HG02852 (cell line): ENCODE results near the gene IDUA.

Source experiments
- ATAC-seq: cut with Tn5 transposase; IDR thresholded peaks from one replicate; pipeline ENCODE4 v1.9.1; 2021; ENCODE audit warnings: mild to moderate bottlenecking, moderate library complexity; ENCODE audit not compliant: unreplicated experiment

Gene IDUA

DNA sequence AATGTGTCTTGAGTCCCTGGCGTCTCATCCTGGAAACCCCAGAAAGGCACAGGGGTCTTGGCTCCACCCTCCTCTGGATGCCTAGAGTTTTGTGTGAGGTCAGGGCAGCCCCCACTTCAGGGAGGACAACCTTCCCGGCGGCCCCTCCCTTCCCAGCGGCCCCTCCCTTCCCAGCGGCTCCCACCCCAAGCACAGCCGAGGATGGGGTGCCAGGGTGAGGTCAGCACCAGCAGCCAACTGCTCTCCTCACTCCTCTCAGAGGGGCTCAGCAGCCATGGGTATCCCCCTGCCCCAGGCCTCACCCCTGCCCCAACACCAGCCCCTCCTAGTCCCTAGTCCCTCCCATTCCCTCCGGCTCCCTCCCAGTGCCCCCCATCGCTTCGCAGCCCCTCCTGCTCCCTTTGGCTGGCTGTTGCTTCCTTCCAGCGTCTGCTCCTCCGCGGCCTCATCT, 30.9 kb upstream of the IDUA start:
- no peak for ATAC-seq

DNA sequence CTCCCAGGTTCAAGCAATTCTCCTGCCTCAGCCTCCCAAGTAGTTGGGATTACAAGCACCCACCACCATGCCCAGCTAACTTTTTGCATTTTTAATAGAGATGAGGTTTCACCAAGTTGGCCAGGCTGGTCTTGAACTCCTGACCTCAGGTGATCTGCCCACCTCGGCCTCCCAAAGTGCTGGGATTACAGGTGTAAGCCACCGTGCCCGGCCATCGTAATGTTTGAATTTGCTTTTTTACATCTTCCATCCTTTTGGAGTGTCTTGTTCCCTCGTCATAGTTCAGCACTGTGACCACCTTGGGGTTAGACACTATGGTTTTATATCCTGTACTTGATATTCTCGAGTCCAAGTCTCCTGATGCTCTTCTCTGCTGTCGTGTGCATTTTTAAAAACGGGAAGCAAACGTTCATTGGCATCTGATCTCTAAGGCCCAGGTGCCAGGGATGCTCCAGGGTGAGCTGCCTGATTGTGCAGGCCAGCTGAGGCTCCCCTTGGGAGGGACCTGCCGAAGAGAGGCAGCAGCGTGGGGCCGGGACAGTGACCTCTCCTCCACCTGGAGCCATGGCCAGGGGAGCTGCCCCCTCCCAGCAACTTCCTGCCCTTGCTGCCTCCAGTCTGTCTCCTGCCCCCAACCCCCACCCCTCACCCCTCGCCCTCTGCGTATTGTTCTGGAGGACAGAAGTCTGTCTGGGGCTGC, 30.2 kb upstream of the IDUA start:
- ATAC-seq: no peak

DNA sequence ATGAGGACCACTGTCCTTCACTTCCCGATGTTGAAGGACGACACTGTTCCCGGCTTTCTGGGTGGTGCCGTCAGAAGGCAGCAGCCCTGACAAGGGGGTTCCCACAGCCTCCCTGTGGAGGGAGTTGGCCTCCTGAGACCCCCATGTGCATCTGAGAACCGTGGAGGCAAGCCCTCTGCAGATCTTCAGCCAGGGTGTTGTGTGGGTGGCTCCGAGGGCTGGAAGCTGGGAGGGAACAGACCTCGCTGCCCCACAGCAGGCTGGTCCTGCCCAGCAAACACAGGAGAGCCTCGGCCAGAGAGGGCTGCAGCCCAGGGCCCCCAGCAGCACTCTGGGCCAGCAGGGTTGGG, 29.6 kb upstream of the IDUA start:
- ATAC-seq: no peak

DNA sequence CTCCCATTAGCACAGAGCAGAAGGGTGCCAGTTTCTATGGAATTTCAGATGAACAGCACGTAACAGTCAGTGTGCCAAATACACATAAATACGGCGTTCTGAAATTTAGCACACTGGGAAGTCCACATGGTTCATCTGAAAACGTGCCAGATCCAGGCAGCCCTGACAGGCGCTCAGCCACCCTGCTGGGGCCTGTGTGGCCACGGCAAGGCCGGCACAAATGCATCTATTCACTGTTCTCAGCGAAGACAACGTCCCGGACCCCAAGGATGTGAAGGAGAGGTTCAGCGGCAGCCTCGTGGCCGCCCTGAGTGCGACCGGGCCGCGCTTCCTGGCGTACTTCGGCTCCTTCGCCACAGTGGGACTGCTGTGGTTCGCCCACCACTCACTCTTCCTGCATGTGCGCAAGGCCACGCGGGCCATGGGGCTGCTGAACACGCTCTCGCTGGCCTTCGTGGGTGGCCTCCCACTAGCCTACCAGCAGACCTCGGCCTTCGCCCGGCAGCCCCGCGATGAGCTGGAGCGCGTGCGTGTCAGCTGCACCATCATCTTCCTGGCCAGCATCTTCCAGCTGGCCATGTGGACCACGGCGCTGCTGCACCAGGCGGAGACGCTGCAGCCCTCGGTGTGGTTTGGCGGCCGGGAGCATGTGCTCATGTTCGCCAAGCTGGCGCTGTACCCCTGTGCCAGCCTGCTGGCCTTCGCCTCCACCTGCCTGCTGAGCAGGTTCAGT, 29.1 kb upstream of the IDUA start:
- ATAC-seq: no peak

DNA sequence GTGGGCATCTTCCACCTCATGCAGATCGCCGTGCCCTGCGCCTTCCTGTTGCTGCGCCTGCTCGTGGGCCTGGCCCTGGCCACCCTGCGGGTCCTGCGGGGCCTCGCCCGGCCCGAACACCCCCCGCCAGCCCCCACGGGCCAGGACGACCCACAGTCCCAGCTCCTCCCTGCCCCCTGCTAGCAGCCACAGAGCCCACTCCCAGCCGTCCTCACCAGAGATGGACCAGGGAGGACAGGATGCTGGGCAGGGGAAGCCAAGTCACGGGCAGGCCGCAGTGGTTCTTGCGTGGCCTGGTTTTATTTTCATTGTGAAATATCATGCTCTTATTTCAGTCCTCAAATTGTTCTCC, 28.6 kb upstream of the IDUA start:
- ATAC-seq: no peak

DNA sequence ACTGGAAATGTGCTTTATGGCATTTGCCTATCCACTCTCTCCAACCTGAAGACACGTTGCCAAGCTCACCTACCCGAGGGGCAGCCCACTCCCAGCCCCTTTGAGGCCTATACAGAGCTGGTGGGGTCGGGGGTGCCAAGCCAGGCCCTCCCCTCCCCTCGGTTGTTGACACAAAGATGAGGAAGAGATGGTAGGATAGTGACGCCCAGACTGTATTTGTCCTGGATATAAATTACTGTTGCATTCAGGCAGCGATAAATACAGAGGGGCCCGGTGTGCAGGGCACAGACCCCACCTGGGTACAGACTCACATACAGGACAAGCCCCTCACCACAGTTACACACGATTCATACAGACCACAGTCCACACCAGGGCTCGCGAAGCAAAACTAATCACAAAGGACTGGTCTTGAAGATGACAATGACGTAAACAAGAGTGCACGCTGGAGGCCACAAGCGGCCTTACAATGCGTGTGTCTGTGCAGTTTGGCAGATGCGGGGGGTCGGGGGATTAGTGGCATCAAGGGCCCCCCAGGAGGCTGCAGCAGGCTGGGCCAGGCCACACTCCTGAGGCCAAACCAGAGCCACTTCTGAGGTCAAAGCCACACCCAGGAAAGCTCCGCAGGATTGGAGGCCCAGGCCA, 28.0 kb upstream of the IDUA start:
- no peak for ATAC-seq

DNA sequence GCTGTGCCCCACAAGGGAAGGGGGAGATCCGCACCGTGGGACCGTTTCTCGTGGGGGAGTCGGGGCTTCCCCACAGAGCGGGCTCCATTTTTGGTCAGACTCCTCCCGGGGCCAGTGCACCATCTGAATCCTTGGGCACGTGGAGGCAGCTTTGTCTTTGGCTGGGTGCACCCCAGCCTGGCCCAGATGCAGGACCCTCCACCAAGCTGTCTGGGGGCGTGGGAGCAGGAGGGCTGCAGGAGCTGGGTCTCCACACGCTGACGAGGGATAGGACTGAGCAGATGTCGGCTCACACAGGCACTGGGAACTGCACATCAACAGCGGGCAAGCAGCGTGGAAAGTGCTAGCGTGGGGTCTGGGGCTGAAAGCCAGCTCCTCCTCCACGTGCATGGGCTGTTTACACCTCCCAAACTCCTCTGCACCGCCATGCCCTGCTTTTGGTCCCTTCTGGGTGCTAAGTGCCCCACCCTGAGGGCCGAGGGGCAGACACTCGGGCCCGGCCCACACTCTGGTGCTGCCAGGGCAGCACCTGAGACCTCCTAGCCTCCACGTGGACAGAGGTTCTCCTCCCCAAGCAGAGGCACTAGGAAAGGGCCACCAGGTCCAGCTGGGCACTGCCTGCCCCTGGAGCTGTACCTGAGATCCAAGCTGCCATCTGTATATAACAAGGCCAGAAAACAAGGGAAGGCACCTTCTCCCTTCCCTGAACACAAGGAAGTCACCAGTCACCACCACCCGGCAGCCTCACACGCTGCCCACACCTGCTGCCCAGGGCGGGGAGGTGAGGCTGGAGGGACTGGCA, 27.3 kb upstream of the IDUA start:
- ATAC-seq: no peak

DNA sequence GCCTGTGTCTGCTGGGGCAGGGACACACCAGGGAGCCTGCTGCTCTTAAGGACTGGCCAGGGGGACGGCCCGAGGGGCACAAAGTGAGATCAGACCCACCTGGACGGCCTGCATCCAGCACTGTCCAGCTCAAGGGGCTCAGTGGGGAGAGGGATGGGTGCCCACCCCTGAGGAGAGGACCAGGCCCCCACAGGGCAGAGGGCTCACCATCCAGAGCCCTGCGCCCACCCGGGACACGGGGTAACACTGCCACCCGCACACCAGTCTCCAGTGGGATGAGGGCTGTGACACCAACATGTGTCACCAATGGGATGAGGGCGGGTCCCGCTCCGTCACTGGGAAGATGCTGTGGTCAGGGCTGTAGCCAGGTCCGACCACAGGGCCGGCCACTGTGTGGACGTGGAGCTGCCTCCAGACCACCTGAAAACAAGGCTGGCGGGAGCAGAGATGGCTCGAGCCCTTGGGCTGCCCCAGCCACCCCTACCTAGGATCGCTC, 26.7 kb upstream of the IDUA start:
- no peak for ATAC-seq

DNA sequence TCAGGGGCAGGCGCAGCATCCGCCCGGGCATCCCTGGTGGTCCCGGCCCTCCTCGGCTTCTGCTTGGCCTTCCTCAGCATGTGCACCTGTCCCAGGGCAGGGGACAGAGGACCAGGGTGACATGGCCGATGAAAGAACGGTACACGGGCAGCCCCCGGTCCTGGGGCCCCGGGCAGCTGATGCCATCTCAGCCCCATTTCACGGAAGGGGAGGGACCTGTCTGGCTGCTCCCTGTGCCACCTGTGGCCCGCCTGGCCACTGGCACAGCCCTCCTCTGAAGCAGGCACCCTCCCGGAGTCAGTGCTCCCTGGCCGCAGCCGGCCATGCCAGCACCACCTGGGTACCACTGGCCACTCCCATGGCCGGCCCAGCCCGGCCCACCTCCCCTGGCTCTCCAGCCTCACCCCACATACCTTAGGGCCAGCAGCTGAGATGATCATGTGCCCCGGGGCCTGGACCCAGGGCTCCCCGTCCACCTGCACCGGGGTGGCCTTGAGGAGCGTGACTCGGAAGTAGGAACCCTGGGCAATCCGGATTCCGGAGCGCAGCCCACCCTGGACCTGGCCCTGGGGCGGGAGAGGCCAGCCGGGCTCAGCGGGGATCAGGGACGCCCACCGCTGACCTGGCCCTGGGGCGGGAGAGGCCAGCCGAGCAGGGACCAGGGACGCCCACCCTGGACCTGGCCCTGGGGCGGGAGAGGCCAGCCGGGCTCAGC, 26.1 kb upstream of the IDUA start:
- ATAC-seq: no peak

DNA sequence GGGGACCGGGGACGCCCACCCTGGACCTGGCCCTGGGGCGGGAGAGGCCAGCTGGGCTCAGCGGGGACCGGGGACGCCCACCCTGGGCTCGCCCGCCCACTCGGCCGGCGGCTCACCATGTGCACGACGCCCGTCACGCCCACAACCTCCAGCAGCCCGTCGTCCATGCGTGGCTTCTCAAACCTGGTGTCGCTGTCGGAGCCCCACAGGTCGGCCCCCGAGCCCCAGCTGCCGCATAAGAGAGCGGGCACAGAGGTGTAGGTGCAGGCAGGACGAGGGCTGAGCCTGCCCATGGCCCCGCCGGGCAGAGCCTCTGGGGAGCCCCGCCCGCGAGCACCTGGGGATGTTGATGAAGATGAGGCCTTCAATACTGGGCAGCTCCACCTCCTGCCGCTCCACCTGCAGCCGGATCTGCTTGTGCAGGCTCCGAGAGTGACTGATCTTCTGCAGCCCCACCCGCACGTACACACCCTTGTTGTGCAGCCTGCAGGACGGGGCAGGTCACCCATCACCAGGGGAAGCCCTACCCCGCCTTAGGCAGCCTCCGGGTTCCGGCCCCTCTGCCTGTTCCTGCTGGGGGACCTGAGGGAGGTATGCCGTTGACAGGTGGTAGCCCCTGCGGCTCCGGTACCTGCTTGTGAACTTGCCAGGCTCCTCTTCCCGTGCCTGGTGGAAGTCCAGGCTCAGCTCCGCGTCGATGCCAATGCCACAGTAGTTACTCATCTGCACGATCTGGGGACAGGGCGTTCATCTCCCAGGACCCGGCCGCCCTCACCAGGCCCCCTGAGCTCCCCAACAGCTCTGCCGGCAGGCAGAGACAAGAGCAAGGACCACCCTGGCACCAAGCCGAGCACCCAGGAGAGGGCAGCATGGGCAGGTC, 25.3 kb upstream of the IDUA start:
- ATAC-seq: no peak

DNA sequence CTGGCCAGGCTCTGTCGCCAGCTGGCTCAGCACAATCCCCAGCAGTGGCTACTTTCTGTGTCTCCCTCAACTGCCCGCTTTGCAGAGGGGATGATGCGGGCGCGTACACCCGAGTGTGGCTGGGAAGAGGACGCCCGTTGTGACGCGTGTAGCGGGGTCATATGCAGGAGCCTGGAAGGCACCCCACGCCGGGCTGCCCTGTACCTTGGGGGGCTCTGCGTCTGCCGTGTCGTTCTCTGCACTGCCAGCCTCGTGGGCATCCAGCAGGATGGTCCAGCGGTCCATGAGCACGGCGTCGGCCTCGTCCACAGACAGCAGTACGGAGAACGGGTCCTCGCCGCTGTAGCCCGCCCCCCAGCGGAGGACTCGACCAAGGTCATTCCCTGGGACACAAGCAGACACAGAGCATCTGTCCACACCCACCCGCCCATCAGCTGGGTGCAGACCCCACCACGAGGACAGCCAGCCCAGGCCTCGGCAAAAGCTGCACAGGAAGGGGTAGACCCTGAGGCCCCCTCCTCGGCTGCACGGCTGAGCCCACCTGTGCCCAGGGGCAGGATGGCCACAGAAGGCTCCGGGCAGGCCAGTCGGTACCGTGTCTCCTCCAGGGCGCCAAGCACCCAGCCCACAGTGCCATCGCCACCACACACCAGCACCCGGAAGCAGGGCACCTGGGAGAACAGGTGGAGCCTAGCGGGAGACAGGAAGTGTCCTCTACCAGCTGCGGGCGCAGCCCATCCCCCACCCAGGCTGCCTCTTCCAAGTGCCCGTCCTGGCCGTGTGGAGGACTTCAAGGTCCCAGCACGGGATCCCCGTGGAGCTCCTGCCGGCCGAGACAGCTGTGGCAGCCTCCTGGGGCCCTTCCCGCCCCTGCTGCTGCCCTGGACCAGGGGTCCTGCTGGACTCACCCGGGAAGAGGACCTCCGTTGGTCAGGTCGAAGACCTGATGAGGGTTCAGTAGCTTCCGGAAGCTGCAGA, 24.3 kb upstream of the IDUA start:
- no peak for ATAC-seq

DNA sequence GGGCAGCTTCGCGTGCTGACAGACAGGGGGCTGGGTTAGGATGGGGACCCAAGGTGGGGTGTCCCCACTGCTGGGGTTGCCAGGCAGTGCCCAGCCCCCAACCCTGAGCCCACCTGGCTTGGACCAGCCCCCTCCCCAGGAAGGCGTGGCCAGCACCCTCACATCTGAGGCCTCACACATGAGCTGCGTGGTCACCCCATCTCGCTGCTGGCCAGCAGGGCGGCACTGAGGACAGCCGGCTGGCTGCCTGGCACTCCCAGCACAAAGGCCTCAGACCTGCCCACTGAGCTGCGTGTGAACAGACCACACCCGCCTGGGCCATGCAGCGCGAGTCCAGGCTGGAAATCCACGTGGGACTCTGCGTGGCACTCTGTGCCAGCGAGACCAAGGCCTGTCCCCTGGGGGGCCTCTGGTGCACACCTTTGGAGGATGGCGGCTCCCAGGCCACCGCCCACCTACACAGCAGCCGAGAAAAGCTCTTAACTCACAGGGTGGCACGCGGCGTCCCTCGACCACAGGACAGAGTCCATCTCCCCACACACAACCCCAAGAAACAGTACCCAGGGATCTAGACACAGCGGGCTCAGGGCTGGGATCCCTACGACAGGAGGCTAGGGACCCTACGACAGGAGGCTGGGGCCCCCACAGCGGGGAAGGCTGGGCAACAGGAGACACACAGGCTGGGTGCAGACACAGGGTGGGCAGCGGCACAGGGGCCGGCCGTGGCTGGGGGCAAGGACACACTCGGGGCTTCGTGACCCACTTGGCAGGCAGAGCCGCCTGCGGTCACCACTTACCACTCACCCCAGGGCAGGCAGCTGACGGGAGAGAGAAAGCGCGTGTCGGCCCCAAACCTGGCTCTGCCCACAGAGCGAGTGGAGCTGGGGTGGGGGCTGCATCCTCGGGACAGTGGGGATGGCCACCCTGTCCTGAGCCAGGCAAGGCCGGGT, 23.3 kb upstream of the IDUA start:
- ATAC-seq: no peak

DNA sequence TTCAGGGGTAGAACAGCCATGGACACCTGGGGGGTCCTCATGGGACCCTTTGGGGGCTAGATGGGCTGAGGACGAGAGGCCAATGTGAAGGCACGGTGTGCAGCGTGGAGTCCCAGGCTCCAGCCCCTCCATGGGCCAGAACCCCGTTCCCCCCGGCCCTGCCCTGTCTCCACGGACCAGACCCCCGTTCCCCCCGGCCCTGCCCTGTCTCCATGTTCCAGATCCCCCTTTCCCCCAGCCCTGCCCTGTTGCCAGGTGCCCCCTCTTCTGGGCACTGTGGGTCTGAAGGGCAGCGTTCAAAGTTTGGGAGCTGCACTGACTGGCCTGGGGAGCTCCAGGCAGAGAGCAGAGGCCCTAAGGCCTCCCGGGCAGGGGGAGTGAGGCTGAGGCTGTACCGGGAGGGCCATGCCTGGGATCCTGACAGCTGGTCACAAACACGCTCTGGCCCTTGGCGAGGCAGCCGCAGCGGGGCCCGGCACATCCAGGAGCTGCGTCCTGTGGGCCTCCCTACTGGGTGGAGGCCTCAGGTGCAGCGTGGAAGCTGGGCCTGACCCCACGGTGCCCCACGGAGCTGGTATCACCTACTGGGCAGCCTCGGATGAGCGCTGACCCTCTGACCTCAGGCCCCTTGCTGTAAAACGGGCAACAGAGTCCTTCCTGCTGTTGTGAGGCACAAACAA, 22.4 kb upstream of the IDUA start:
- ATAC-seq: no peak

DNA sequence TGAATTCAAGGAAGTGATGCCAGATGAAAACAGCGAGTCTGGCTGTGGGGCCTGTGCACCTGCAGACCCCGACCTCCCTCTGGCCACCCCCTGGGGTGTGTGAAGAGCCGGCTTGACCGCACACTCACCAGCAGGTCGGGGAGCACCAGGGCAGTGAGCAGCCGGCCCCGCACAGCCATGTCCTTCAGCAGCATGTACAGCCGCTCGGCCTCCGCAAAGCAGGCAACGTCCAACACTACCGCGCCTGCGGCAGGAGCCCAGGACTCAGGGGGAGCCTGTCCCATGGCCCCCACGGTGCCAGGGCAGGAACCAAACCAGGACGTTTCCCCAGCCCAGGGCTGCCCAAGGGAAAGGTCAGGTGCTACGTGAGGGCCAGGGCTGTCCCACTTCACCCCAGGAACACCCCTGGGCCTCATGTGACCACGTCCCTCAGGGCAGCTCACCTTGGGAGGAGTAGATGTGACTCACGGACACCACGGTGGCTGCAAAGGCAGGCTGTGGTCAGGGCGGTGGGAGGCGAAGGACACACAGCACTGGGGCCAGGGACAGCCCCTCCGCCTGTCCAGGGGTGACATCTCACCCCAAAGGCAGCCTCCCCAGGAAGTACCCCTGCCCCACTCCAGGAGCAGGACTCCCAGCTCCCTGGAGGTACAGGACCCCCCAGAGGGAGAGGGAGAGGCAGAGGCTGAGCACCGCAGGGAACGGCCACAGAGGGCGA, 21.6 kb upstream of the IDUA start:
- ATAC-seq: no peak

DNA sequence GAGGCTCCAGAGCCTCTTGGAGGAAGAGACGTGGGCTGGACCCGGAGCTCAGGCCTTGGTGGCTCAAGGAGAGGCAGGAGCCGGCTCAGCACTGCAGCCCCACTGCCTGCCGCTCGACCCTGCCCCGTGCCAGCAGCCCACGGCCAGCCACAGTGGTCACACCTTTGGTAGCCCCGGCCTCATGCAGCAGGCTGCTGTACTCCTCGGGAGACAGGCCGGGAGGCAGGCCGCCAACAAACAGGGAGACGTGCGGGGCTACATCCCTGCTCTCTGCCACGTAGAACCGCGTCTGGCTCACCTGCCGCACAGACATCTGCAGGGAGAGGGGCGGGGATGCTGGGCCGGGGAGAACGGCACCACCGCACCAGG, 21.1 kb upstream of the IDUA start:
- ATAC-seq: no peak
